Measurements from ENCODE around the gene ROGDI. TPM values are rescaled to one million over a fixed set of nuclear protein-coding genes. Genes with fewer than 3 reads are reported as not detected.

ROGDI gene
- total RNA-seq, 2 donors from 2014 or later: 21.2 to 26.1 TPM

GRCh38 chr16:4825196-4825595 lies 22.8 kb upstream of the ROGDI start:
- intact Hi-C loops (cut with DNase I, micrococcal nuclease): no loop called here
- ATAC-seq (no peak), DNase-seq (no peak)

- ATAC-seq (no peak), DNase-seq (no peak)
- intact Hi-C loops (cut with DNase I, micrococcal nuclease): no loop called here
Measured at GRCh38 chr16:4820652-4821051, 18.2 kb upstream of the ROGDI start.

GRCh38 chr16:4814542-4815173 lies 12.2 kb upstream of the ROGDI start:
- ATAC-seq (no peak), DNase-seq (no peak)
- intact Hi-C loops (cut with DNase I, micrococcal nuclease): no loop called here

GRCh38 chr16:4814046-4814445 lies 11.6 kb upstream of the ROGDI start:
- no peak for DNase-seq
- intact Hi-C loops (cut with DNase I, micrococcal nuclease): no loop called here
- ATAC-seq: no peak

GRCh38 chr16:4813251-4814003 lies 11.0 kb upstream of the ROGDI start:
- no peak for ATAC-seq
- intact Hi-C loops (cut with DNase I, micrococcal nuclease): no loop called here
- DNase-seq: no peak

GRCh38 chr16:4811773-4812172 lies 9.3 kb upstream of the ROGDI start:
- ATAC-seq (no peak), DNase-seq (no peak)
- intact Hi-C loops (cut with DNase I, micrococcal nuclease): no loop called here

- ATAC-seq (peak; percentile 35), DNase-seq (no peak)
- intact Hi-C loops (cut with DNase I, micrococcal nuclease): no loop called here
Measured at GRCh38 chr16:4811242-4811641, 8.8 kb upstream of the ROGDI start.

GRCh38 chr16:4806280-4806679 lies 3.8 kb upstream of the ROGDI start:
- ATAC-seq: no peak
- no peak for DNase-seq
- intact Hi-C loops (cut with DNase I, micrococcal nuclease): no loop called here

GRCh38 chr16:4805231-4805630 lies 2.8 kb upstream of the ROGDI start:
- DNase-seq (no peak), ATAC-seq (no peak)
- intact Hi-C loops (cut with DNase I, micrococcal nuclease): no loop called here

- intact Hi-C loops (cut with DNase I, micrococcal nuclease): no loop called here
- DNase-seq: no peak
Measured at GRCh38 chr16:4803898-4804762, 1.7 kb upstream of the ROGDI start.

GRCh38 chr16:4803401-4803844 lies 990 bp upstream of the ROGDI start:
- intact Hi-C loops (cut with DNase I, micrococcal nuclease): no loop called here
- DNase-seq: no peak
- ATAC-seq: no peak

More at GRCh38 chr16:4803898-4804762, 1.7 kb upstream of the ROGDI start:
- no peak for ATAC-seq

- ATAC-seq (peak; percentile 70), DNase-seq (peak; percentile 94 to 95)
- intact Hi-C loops (cut with DNase I, micrococcal nuclease): no loop called here
Measured at GRCh38 chr16:4802659-4803287, 340 bp upstream of the ROGDI start.

GRCh38 chr16:4801051-4801961 lies 1.1 kb downstream of the ROGDI start:
- DNase-seq (no peak), ATAC-seq (peak; percentile 2)

GRCh38 chr16:4800290-4801041 lies 2.0 kb downstream of the ROGDI start:
- DNase-seq (peak; percentile 84 to 87), ATAC-seq (peak; percentile 31)
- intact Hi-C loops (cut with DNase I, micrococcal nuclease): no loop called here

More at GRCh38 chr16:4801051-4801961, 1.1 kb downstream of the ROGDI start:
- intact Hi-C loops (cut with DNase I, micrococcal nuclease): no loop called here

GRCh38 chr16:4799171-4799855 lies 3.1 kb downstream of the ROGDI start:
- intact Hi-C loops (cut with DNase I, micrococcal nuclease): no loop called here
- no peak for DNase-seq
- ATAC-seq: no peak

- no peak for ATAC-seq
- no peak for DNase-seq
- intact Hi-C loops (cut with DNase I, micrococcal nuclease): no loop called here
Measured at GRCh38 chr16:4798456-4798855, 4.0 kb downstream of the ROGDI start.

GRCh38 chr16:4797805-4798252 lies 4.6 kb downstream of the ROGDI start:
- ATAC-seq (no peak), DNase-seq (no peak)
- intact Hi-C loops (cut with DNase I, micrococcal nuclease): no loop called here

Data from left colon (tissue), 2 donors.